Measurements from ENCODE around the gene CDKAL1. TPM values are rescaled to one million over a fixed set of nuclear protein-coding genes. Genes with fewer than 3 reads are reported as not detected.
A peak's percentile ranks its signal among the peaks of the same experiment; 100 is the strongest.

CDKAL1 gene
- total and polyA plus RNA-seq, 2 of the 13 experiments (the other 11 are each of a cell fraction or from before 2014, with no cell fraction given) = 9.5 to 27.7 TPM

DNA sequence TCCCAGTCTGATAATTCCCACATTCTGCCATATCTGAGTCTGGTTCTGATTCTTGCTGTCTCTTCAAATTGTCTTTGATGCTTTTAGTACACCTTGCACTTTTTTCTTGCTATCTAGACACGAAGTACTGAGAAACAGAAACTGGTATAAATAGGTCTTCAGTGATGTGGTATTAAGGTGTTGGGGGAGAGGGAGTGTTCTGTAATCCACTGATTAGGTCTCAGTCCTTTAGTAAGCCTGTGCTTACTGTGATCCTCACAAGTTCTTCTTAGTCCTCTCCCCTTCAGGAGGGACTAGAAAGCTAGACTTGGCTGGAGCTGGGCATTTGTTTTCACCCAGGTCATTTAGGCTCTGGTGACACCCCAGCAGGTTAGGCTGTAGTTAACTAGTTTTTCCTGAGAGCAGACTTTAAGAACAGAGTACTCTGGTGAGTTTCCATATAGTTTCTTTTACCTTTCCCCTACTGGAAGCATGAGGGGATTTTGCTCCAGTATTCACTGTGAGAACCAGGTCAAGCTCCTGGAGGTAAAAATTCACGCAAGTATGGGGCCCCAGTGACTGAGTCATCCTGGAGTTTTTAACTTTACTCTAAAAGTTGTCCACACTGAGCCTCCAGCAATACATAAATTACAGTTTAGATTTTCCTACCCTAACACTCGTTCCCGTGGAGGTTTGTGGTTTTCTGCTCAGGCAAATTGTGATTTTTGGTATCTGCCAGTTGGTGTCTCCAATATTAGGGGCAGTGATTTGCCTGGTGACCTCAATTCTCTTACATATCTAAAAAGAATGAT lies 154.6 kb downstream of the CDKAL1 start (continued):
- peak in 1 of 2 experiments; percentile 39; a peak in 2 of 4 replicates for TF ChIP-seq MAFK (conservative IDR thresholded peaks at IDR 0.05 in 1 of 2, IDR thresholded peaks at IDR 0.05 in 1 of 2; ENCODE audit: low read length in 2 of 2)
- TF ChIP-seq SATB2 (CRISPR knock-in tag; IDR thresholded peaks at IDR 0.05) = no peak
- no peak for TF ChIP-seq ZNF205 (CRISPR knock-in tag; IDR thresholded peaks at IDR 0.05)
- no peak for TF ChIP-seq SOX5 (CRISPR knock-in tag; IDR thresholded peaks at IDR 0.05; ENCODE audit: borderline replicate concordance)

DNA sequence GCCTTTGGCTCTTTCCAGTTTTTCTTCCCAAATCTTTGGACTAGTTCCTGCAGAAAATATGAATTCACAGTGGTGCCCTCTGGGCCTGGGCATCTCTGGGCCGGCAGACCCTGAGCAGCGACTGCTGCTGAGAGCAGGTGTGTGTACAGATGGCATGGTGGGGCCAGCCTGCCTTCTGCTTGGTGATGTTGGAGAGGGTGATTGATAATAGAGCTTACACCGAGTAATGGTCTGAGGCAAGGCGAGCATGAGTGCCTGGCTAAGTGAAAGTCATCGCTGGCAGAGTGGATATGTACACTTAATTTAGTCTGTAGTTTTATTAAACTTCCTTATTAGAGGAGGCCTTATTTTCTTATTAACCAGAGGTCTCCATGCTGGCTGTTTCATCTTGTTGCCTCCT lies 156.9 kb downstream of the CDKAL1 start:
- intact Hi-C loops (cut with micrococcal nuclease; ENCODE audit: unreplicated experiment) (no loop called here), in situ Hi-C loops (cut with HindIII; ENCODE audit: extremely low pct_ligation_motif_present, low pct_unique_long_range_greater_than_20kb) (no loop called here)
- H3K4me3 ChIP-seq (replicated peaks in 1 of 3; ENCODE audit: insufficient read depth in 1 of 3, low read depth in 2 of 3, low read length in 3 of 3) = no peak overlapping the region
- no peaks in the 10 kb centered on the region for H3K9me3 ChIP-seq (ENCODE audit: low read length)
- DNase-seq (ENCODE audit: low spot score) (no peak), FAIRE-seq (no peak), ATAC-seq (no peak)
- no TSS peak for BruUV-seq (replicated peaks)
- H4K20me1 ChIP-seq (ENCODE audit: insufficient read depth, low read length) = no peaks in the 10 kb centered on the region
- H3K27ac ChIP-seq (ENCODE audit: extremely low read length, insufficient read depth, low read length) = no peak overlapping the region
- H3K36me3 ChIP-seq (replicated peaks in 1 of 2; ENCODE audit: control insufficient read depth in 1 of 2, insufficient read depth in 2 of 2, low read length in 2 of 2) = no peaks in the 10 kb centered on the region
- POLR2A ChIA-PET = no interaction called here
- H3K27me3 ChIP-seq (ENCODE audit: control insufficient read depth in 1 of 2, insufficient read depth in 2 of 2, low read length in 2 of 2) = no peaks in the 10 kb centered on the region
- CTCF ChIA-PET (ENCODE audit: low intra/inter-chr PET ratio, low total read pairs) = no interaction called here
- peaks cover 9% of the 10 kb centered on the region; the same call in 1 of the 2 replicates for H3K4me1 ChIP-seq (ENCODE audit: insufficient read depth, low read length)
- no peak overlapping the region for H3K4me2 ChIP-seq (ENCODE audit: low read depth, low read length)
- no peak overlapping the region for H2AFZ ChIP-seq (ENCODE audit: low read length)
- H3K79me2 ChIP-seq (ENCODE audit: insufficient read depth, low read length) = no peaks in the 10 kb centered on the region
- 95% methylated on average over 5 of the region's 5 CpGs for WGBS (ENCODE audit: low lambda C conversion rate)
- H3K9ac ChIP-seq (ENCODE audit: insufficient read depth, low read depth, low read length) = no peak overlapping the region
- TF ChIP-seq XBP1 (CRISPR knock-in tag; IDR thresholded peaks at IDR 0.05) (no peak), ZNF615 (CRISPR knock-in tag; IDR thresholded peaks at IDR 0.05; ENCODE audit: borderline replicate concordance) (no peak), ZNF292 (CRISPR knock-in tag; IDR thresholded peaks at IDR 0.05; ENCODE audit: borderline replicate concordance, low read depth) (no peak), EP300 (IDR thresholded peaks at IDR 0.05; ENCODE audit: low read depth in 2 of 2, low read length in 2 of 2) (no peak), EP300 (CRISPR knock-in tag; IDR thresholded peaks at IDR 0.05; ENCODE audit: borderline replicate concordance) (no peak), KDM4B (CRISPR knock-in tag; IDR thresholded peaks at IDR 0.05) (no peak), SMC3 (IDR thresholded peaks at IDR 0.05; ENCODE audit: low read length) (no peak), ZNF24 (IDR thresholded peaks at IDR 0.05) (no peak), ATF1 (CRISPR knock-in tag; IDR thresholded peaks at IDR 0.05) (no peak), ZNF251 (CRISPR knock-in tag; IDR thresholded peaks at IDR 0.05) (no peak), ZMAT3 (CRISPR knock-in tag; conservative IDR thresholded peaks at IDR 0.05) (no peak), SPEN (CRISPR knock-in tag; IDR thresholded peaks at IDR 0.05; ENCODE audit: low read depth) (no peak)
- TF ChIP-seq, protein P1, sequence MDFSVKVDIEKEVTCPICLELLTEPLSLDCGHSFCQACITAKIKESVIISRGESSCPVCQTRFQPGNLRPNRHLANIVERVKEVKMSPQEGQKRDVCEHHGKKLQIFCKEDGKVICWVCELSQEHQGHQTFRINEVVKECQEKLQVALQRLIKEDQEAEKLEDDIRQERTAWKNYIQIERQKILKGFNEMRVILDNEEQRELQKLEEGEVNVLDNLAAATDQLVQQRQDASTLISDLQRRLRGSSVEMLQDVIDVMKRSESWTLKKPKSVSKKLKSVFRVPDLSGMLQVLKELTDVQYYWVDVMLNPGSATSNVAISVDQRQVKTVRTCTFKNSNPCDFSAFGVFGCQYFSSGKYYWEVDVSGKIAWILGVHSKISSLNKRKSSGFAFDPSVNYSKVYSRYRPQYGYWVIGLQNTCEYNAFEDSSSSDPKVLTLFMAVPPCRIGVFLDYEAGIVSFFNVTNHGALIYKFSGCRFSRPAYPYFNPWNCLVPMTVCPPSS (IDR thresholded peaks at IDR 0.05) = no peak
- TF ChIP-seq, protein P2, sequence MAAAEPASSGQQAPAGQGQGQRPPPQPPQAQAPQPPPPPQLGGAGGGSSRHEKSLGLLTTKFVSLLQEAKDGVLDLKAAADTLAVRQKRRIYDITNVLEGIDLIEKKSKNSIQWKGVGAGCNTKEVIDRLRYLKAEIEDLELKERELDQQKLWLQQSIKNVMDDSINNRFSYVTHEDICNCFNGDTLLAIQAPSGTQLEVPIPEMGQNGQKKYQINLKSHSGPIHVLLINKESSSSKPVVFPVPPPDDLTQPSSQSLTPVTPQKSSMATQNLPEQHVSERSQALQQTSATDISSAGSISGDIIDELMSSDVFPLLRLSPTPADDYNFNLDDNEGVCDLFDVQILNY (CRISPR knock-in tag; conservative IDR thresholded peaks at IDR 0.05) = no peak
- TF ChIP-seq, protein P3, sequence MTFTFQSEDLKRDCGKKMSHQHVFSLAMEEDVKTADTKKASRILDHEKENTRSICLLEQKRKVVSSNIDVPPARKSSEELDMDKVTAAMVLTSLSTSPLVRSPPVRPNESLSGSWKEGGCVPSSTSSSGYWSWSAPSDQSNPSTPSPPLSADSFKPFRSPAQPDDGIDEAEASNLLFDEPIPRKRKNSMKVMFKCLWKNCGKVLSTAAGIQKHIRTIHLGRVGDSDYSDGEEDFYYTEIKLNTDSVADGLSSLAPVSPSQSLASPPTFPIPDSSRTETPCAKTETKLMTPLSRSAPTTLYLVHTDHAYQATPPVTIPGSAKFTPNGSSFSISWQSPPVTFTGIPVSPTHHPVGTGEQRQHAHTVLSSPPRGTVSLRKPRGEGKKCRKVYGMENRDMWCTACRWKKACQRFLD (CRISPR knock-in tag; IDR thresholded peaks at IDR 0.05; ENCODE audit: borderline replicate concordance) = no peak
- TF ChIP-seq, protein P4, sequence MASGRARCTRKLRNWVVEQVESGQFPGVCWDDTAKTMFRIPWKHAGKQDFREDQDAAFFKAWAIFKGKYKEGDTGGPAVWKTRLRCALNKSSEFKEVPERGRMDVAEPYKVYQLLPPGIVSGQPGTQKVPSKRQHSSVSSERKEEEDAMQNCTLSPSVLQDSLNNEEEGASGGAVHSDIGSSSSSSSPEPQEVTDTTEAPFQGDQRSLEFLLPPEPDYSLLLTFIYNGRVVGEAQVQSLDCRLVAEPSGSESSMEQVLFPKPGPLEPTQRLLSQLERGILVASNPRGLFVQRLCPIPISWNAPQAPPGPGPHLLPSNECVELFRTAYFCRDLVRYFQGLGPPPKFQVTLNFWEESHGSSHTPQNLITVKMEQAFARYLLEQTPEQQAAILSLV (CRISPR knock-in tag; IDR thresholded peaks at IDR 0.05; ENCODE audit: borderline replicate concordance) = no peak
